H1 (cell line): ENCODE results near the gene LRRC46. TPM values are rescaled to one million over a fixed set of nuclear protein-coding genes. Genes with fewer than 3 reads are reported as not detected.

ENCODE experiments used
- CTCF ChIA-PET: fragments of 300-600 bp; sonication (Branson Sonifier 250); formaldehyde crosslinking; loops from one replicate; lab custom pipeline; 2021; ENCODE audit not compliant: partially characterized antibody; lab: Charles Lee
- POLR2A ChIA-PET: fragments of 300-600 bp; sonication (Branson Sonifier 250); formaldehyde crosslinking; loops from one replicate; lab custom pipeline; 2021; ENCODE audit warnings: inconsistent platforms; ENCODE audit not compliant: partially characterized antibody; lab: Charles Lee
- DNase-seq, 2 experiments: peaks; one replicate each; pipeline versions ENCODE4 v3.0.0 to v3.0.0-alpha.2; 2010 to 2022; ENCODE audit warnings: low spot score in 2 of 2, low read depth in 1 of 2, mixed read lengths in 1 of 2
- FAIRE-seq: peaks from 2 replicates; lab custom pipeline; 2011; peaks lifted over from hg19 to GRCh38; lab: Jason Lieb, UNC
- H2AFZ ChIP-seq: 2 replicates; pipeline ENCODE4 v1.8.1; 2012; ENCODE audit warnings: low read length, inconsistent platforms
- H2AK5ac ChIP-seq: 2 replicates; pipeline ENCODE4 v1.6.1; 2013; ENCODE audit warnings: low read depth, low read length
- H2BK120ac ChIP-seq: replicated peaks from 2 replicates; pipeline ENCODE3; 2013; ENCODE audit warnings: low read depth, low read length, inconsistent platforms
- H2BK12ac ChIP-seq: 2 replicates; pipeline ENCODE4 v1.6.1; 2013; ENCODE audit warnings: low read depth, low read length
- H2BK15ac ChIP-seq: 2 replicates; pipeline ENCODE4 v1.6.1; 2013; ENCODE audit warnings: low read length
- H2BK20ac ChIP-seq: 2 replicates; pipeline ENCODE4 v1.6.1; 2013; ENCODE audit warnings: low read length
- H2BK5ac ChIP-seq: 2 replicates; pipeline ENCODE4 v1.6.1; 2013; ENCODE audit warnings: low read depth, low read length
- H3K14ac ChIP-seq: 2 replicates; pipeline ENCODE4 v1.6.1; 2013; ENCODE audit warnings: inconsistent platforms; ENCODE audit not compliant: insufficient read length
- H3K18ac ChIP-seq: 2 replicates; pipeline ENCODE4 v1.6.1; 2013; ENCODE audit warnings: low read length; ENCODE audit errors: extremely low read depth
- H3K23ac ChIP-seq: 2 replicates; pipeline ENCODE4 v1.6.1; 2013; ENCODE audit warnings: inconsistent platforms; ENCODE audit not compliant: insufficient read length
- H3K23me2 ChIP-seq: 2 replicates; pipeline ENCODE4 v1.6.1; 2013; ENCODE audit warnings: low read depth, low read length
- H3K27ac ChIP-seq: 2 replicates; pipeline ENCODE4 v1.6.1; 2011; ENCODE audit warnings: low read depth, low read length, inconsistent platforms
- H3K27me3 ChIP-seq, 4 experiments: replicated peaks in 1 of 4; 1 replicate in 1 of 4; 2 replicates in 3 of 4; pipeline versions ENCODE4 v1.6.1 to v1.8.1; 2011 to 2013; ENCODE audit warnings: low read length in 3 of 4, mild to moderate bottlenecking in 3 of 4, inconsistent platforms in 2 of 4, mixed read lengths in 2 of 4, moderate library complexity in 1 of 4; ENCODE audit not compliant: control insufficient read depth in 3 of 4, insufficient read depth in 3 of 4; ENCODE audit errors: extremely low read depth in 1 of 4
- H3K36me3 ChIP-seq, 4 experiments: 2 replicates each; pipeline versions ENCODE4 v1.6.1 to v1.8.1; 2011 to 2013; ENCODE audit warnings: mild to moderate bottlenecking in 4 of 4, low read length in 3 of 4, moderate library complexity in 2 of 4, control low read depth in 1 of 4, inconsistent platforms in 1 of 4; ENCODE audit not compliant: insufficient read depth in 4 of 4, control insufficient read depth in 2 of 4
- H3K4ac ChIP-seq: replicated peaks from 2 replicates; pipeline ENCODE3; 2013; ENCODE audit warnings: low read length, low read depth, mixed read lengths, inconsistent platforms; ENCODE audit not compliant: insufficient read length
- H3K4me1 ChIP-seq, 4 experiments: replicated peaks in 1 of 4; 1 replicate in 1 of 4; 2 replicates in 3 of 4; pipeline versions ENCODE4 v1.6.1 to v1.8.1; 2011 to 2013; ENCODE audit warnings: low read length in 3 of 4, inconsistent platforms in 2 of 4, mixed read lengths in 1 of 4; ENCODE audit not compliant: insufficient read depth in 4 of 4, control insufficient read depth in 3 of 4
- H3K4me2 ChIP-seq, 2 experiments: 2 replicates each; pipeline versions ENCODE4 v1.6.1 to v1.8.1; 2011 to 2013; ENCODE audit warnings: low read depth in 2 of 2, low read length in 2 of 2, control low read depth in 1 of 2, inconsistent platforms in 1 of 2, mild to moderate bottlenecking in 1 of 2; ENCODE audit not compliant: insufficient read depth in 1 of 2
- H3K4me3 ChIP-seq, 4 experiments: fragments of 200-600, 300-600 bp in 1 of 4; sonication (generic), shearing (Covaris generic), sonication (Bioruptor Twin) in 1 of 4; 2 replicates each; pipeline versions ENCODE4 v1.5.1 to v1.8.1; 2011 to 2016; ENCODE audit warnings: low read length in 4 of 4, low read depth in 3 of 4, control low read depth in 2 of 4, inconsistent platforms in 2 of 4, mild to moderate bottlenecking in 2 of 4, mixed read lengths in 1 of 4, moderate library complexity in 1 of 4; ENCODE audit not compliant: insufficient read depth in 2 of 4; ENCODE audit errors: extremely low read depth in 1 of 4
- H3K56ac ChIP-seq: replicated peaks from 2 replicates; pipeline ENCODE3; 2013; ENCODE audit warnings: low read depth, mild to moderate bottlenecking, mixed read lengths, low read length, inconsistent platforms; ENCODE audit not compliant: insufficient read length
- H3K79me1 ChIP-seq: 2 replicates; pipeline ENCODE4 v1.6.1; 2013; ENCODE audit warnings: low read depth, low read length, control low read depth
- H3K79me2 ChIP-seq, 2 experiments: 2 replicates each; pipeline versions ENCODE4 v1.6.1 to v1.8.1; 2012 to 2013; ENCODE audit warnings: low read length in 2 of 2, mild to moderate bottlenecking in 2 of 2, inconsistent platforms in 1 of 2; ENCODE audit not compliant: insufficient read depth in 2 of 2, control insufficient read depth in 1 of 2
- H3K9ac ChIP-seq, 4 experiments: replicated peaks in 1 of 4; 1 replicate in 1 of 4; 2 replicates in 3 of 4; pipeline versions ENCODE4 v1.6.1 to v1.8.1; 2011 to 2013; ENCODE audit warnings: low read depth in 3 of 4, low read length in 3 of 4, control low read depth in 2 of 4, mild to moderate bottlenecking in 2 of 4, moderate library complexity in 2 of 4, inconsistent platforms in 1 of 4; ENCODE audit errors: extremely low read depth in 1 of 4
- H3K9me3 ChIP-seq, 2 experiments: 2 replicates each; pipeline versions ENCODE4 v1.6.1 to v1.8.1; 2012 to 2013; ENCODE audit warnings: mild to moderate bottlenecking in 2 of 2, moderate library complexity in 2 of 2, control low read depth in 1 of 2, inconsistent platforms in 1 of 2, low read depth in 1 of 2, low read length in 1 of 2, mixed read lengths in 1 of 2; ENCODE audit not compliant: insufficient read depth in 2 of 2
- H4K20me1 ChIP-seq, 2 experiments: replicated peaks in 1 of 2; 2 replicates each; pipeline versions ENCODE3 to v1.8.1; 2011 to 2013; ENCODE audit warnings: inconsistent platforms in 2 of 2, low read length in 2 of 2, mild to moderate bottlenecking in 1 of 2; ENCODE audit not compliant: insufficient read depth in 2 of 2, control insufficient read depth in 1 of 2
- H4K5ac ChIP-seq: 2 replicates; pipeline ENCODE4 v1.6.1; 2013; ENCODE audit warnings: low read length, low read depth, mixed read lengths, inconsistent platforms; ENCODE audit not compliant: insufficient read length
- H4K8ac ChIP-seq: 2 replicates; pipeline ENCODE4 v1.8.0; 2013; ENCODE audit warnings: mild to moderate bottlenecking, moderate library complexity, low read length, inconsistent platforms; ENCODE audit not compliant: insufficient read depth; ENCODE audit errors: extremely low read depth
- H4K91ac ChIP-seq: replicated peaks from 2 replicates; pipeline ENCODE3; 2013; ENCODE audit warnings: low read length, mixed read lengths, inconsistent platforms; ENCODE audit not compliant: insufficient read length
- ASH2L ChIP-seq: fragments of 200-600, 300-600 bp; sonication (generic); IDR thresholded peaks from one replicate; pipeline ENCODE4 v1.7.1; 2017; ENCODE audit warnings: low read length
- HDAC2 ChIP-seq, 2 experiments: fragments of 300-600 bp in 1 of 2; sonication (generic) in 1 of 2; IDR thresholded peaks; 2 replicates each; pipeline ENCODE4 v1.6.1; 2011 to 2012; ENCODE audit warnings: low read depth in 2 of 2, low read length in 2 of 2, mild to moderate bottlenecking in 2 of 2, moderate library complexity in 2 of 2, borderline replicate concordance in 1 of 2, inconsistent platforms in 1 of 2
- JUND ChIP-seq: IDR thresholded peaks from 2 replicates; pipeline ENCODE4 v1.6.1; 2011; ENCODE audit warnings: mild to moderate bottlenecking, improper control_type of control experiment, low read length
- MAX ChIP-seq: IDR thresholded peaks from 2 replicates; pipeline ENCODE4 v1.6.1; 2012; ENCODE audit warnings: inconsistent platforms
- NRF1 ChIP-seq: IDR thresholded peaks from 2 replicates; pipeline ENCODE4 v1.6.1; 2011; ENCODE audit warnings: mild to moderate bottlenecking, low read depth, low read length, improper control_type of control experiment
- POLR2A ChIP-seq, 2 experiments: IDR thresholded peaks; 1 replicate in 1 of 2; 2 replicates in 1 of 2; pipeline ENCODE4 v1.6.1; 2011; ENCODE audit warnings: low read depth in 2 of 2, low read length in 2 of 2, mild to moderate bottlenecking in 2 of 2; ENCODE audit errors: control extremely low read depth in 1 of 2
- RBBP5 ChIP-seq: IDR thresholded peaks from 2 replicates; pipeline ENCODE4 v1.7.1; 2012; ENCODE audit warnings: low read depth, mild to moderate bottlenecking, inconsistent platforms, low read length, moderate library complexity, borderline replicate concordance
- RFX5 ChIP-seq: IDR thresholded peaks from 2 replicates; pipeline ENCODE4 v1.6.1; 2011; ENCODE audit warnings: low read depth, low read length, improper control_type of control experiment, borderline replicate concordance
- WGBS, 2 experiments: shearing (Covaris generic) in 1 of 2; methylation state at CpG; one replicate each; pipeline versions ENCODE4 v1.1.6 to v1.1.7; 2013 to 2015; ENCODE audit warnings: low lambda C conversion rate in 2 of 2, mixed read lengths in 2 of 2, inconsistent platforms in 1 of 2, low coverage in 1 of 2, missing lambda C conversion rate in 1 of 2; ENCODE audit not compliant: insufficient replicate concordance in 2 of 2, insufficient coverage in 1 of 2, insufficient read length in 1 of 2; ENCODE audit errors: extremely low coverage in 1 of 2, missing lambda C conversion rate in 1 of 2; 5-methylcytosine and 5-hydroxymethylcytosine counted together
- polyA plus RNA-seq, 7 experiments: library from polyadenylated mRNA; depleted of rRNA in 3 of 7; stranded (reverse) in 5 of 7; unstranded in 2 of 7; fragments of >200 nt in 5 of 7; fragments of 200-250 nt in 2 of 7; gene quantifications; 1 replicate in 5 of 7; 2 replicates in 1 of 7; 4 replicates in 1 of 7; pipeline versions ENCODE4 v1.2.1 to v1.2.3, GENCODE V29; 2011 to 2013; ENCODE audit warnings: missing spikeins in 2 of 7, mixed read lengths in 2 of 7
- total RNA-seq: library from RNA; stranded (reverse); fragmentation: NEBNext Ultra II Directional; extraction: Animal tissue kit (Norgen Biotek cat#: 25700); gene quantifications from 2 replicates; pipeline ENCODE4 v1.2.1, GENCODE V29; 2021
- TF ChIP-seq, protein P1 (sequence below): IDR thresholded peaks from 2 replicates; pipeline ENCODE4 v1.6.1; 2012; ENCODE audit warnings: low read length, inconsistent platforms
- TF ChIP-seq, protein P2 (sequence below): IDR thresholded peaks from 2 replicates; pipeline ENCODE4 v1.6.1; 2011; ENCODE audit warnings: low read depth, mild to moderate bottlenecking, low read length; ENCODE audit not compliant: insufficient read depth

LRRC46 gene
- total and polyA plus RNA-seq, 2 of the 8 experiments (the other 6 are each of a cell fraction or from before 2014, with no cell fraction given), result 0.18 TPM; not detected in 1

GRCh38 chr17:47844227-47844626 lies 12.8 kb downstream of the LRRC46 start:
- POLR2A ChIA-PET, result interaction anchor here (2.2 to 12.4 kb wide), 3 partner anchors 28 to 48 kb away, joined by 10 to 134 read pairs (median 10); partner anchors contain the start of gene SP2

More at GRCh38 chr17:47844227-47844626, 12.8 kb downstream of the LRRC46 start:
- H3K4me2 ChIP-seq, result no peak overlapping the region
- H2BK20ac ChIP-seq, result no peak overlapping the region; the same call in 1 of the 2 replicates
- H3K23me2 ChIP-seq, result peaks cover 9% of the 10 kb centered on the region; the same call in 1 of the 2 replicates
- peaks cover 31 to 50% (median 44%) of the 10 kb centered on the region in 4 experiments for H3K27me3 ChIP-seq
- no peak overlapping the region for H2BK5ac ChIP-seq
- H3K4me1 ChIP-seq, result peaks cover 0 to 33% (median 15%) of the 10 kb centered on the region in 4 experiments; a peak in 6 of 7 replicates
- H4K8ac ChIP-seq, result 0 out of 2 replicates have a peak overlapping the region, but pooled peaks have one; percentile 0
- CTCF ChIA-PET, result interaction anchor here (0.6 to 33.0 kb wide), 15 partner anchors 9 to 501 kb away, joined by 3 to 1206 read pairs (median 5); partner anchors contain the start of genes CDK5RAP3, LRRC46, MRPL10 and PNPO
- H3K56ac ChIP-seq, result no peak overlapping the region
- no peak overlapping the region for H4K5ac ChIP-seq
- no peak overlapping the region for H3K18ac ChIP-seq
- H3K79me2 ChIP-seq, result no peaks in the 10 kb centered on the region
- 88% methylated on average over 5 of the region's 5 CpGs; no CpG with 5 or more reads in 1 of the 2 experiments for WGBS, 2 experiments
- H3K4ac ChIP-seq, result no peak overlapping the region
- H3K23ac ChIP-seq, result no peak overlapping the region
- no peak overlapping the region for H2AFZ ChIP-seq
- H2BK120ac ChIP-seq, result no peak overlapping the region
- peak overlapping the region; percentile 83; the same call in 1 of the 2 replicates for H2BK12ac ChIP-seq
- no peak overlapping the region for H3K14ac ChIP-seq
- no peak overlapping the region for H4K91ac ChIP-seq
- no peaks in the 10 kb centered on the region for H3K36me3 ChIP-seq
- DNase-seq, result no peak
- no peak for TF ChIP-seq RFX5
- TF ChIP-seq, protein P1, sequence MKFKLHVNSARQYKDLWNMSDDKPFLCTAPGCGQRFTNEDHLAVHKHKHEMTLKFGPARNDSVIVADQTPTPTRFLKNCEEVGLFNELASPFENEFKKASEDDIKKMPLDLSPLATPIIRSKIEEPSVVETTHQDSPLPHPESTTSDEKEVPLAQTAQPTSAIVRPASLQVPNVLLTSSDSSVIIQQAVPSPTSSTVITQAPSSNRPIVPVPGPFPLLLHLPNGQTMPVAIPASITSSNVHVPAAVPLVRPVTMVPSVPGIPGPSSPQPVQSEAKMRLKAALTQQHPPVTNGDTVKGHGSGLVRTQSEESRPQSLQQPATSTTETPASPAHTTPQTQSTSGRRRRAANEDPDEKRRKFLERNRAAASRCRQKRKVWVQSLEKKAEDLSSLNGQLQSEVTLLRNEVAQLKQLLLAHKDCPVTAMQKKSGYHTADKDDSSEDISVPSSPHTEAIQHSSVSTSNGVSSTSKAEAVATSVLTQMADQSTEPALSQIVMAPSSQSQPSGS, result no peak
- TF ChIP-seq ASH2L, result no peak
- no peak for TF ChIP-seq POLR2A (IDR thresholded peaks at IDR 0.05; ENCODE audit: control extremely low read depth in 1 of 2, low read depth in 2 of 2, low read length in 2 of 2)
- no peak for TF ChIP-seq RBBP5
- TF ChIP-seq NRF1, result no peak
- no peak for TF ChIP-seq HDAC2 (IDR thresholded peaks at IDR 0.05; ENCODE audit: borderline replicate concordance in 1 of 2, low read depth in 2 of 2, low read length in 2 of 2)
- TF ChIP-seq, protein P2, sequence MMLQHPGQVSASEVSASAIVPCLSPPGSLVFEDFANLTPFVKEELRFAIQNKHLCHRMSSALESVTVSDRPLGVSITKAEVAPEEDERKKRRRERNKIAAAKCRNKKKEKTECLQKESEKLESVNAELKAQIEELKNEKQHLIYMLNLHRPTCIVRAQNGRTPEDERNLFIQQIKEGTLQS, result no peak
- TF ChIP-seq MAX, result no peak
- TF ChIP-seq JUND, result no peak
- TF ChIP-seq, all 59 proteins: peak for 0
- FAIRE-seq, result no peak
- Histone ChIP-seq H4K20me1 (peaks cover 0 to 3% of the 10 kb centered on the region in 2 experiments), H3K27ac (no peak overlapping the region), H2BK15ac (no peak overlapping the region), H3K79me1 (no peaks in the 10 kb centered on the region), H2AK5ac (no peak overlapping the region), H3K9me3 (no peaks in the 10 kb centered on the region), H3K9ac (no peak overlapping the region), H3K4me3 (no peak overlapping the region)
